K562 (cell line): ENCODE measurements around the gene FGF9. TPM values are rescaled to one million over a fixed set of nuclear protein-coding genes. Genes with fewer than 3 reads are reported as not detected.

Experiments
- ATAC-seq: fragments of 200-7000 bp; cut with Tn5 transposase; 3 replicates; pipeline ENCODE4 v1.9.1; 2020; ENCODE audit warnings: moderate library complexity
- BruUV-seq: library from RNA; stranded (reverse); fragments of 400-500 nt; replicated peaks from 2 replicates; lab custom pipeline; 2021; lab: Mats Ljungman, UMichigan
- CTCF ChIA-PET: fragments of 300-600 bp; formaldehyde crosslinking; extraction: SDS; loops from one replicate; lab custom pipeline; 2021; ENCODE audit warnings: low intra/inter-chr PET ratio; lab: Yijun Ruan, JAX
- POLR2A ChIA-PET: fragments of 300-600, 350-650 bp; sonication (Branson Sonifier 250); formaldehyde crosslinking; extraction: SDS; loops from one replicate; lab custom pipeline; 2021; ENCODE audit warnings: antibody characterized with exemption, inconsistent platforms; lab: Yijun Ruan, JAX
- DNase-seq, 4 experiments: peaks; one replicate each; pipeline versions ENCODE4 v3.0.0 to v3.0.0-alpha.2; 2011 to 2018; ENCODE audit warnings: low spot score in 3 of 4, mixed read lengths in 3 of 4; ENCODE audit errors: extremely low read depth in 1 of 4
- FAIRE-seq: peaks from 2 replicates; lab custom pipeline; 2011; peaks lifted over from hg19 to GRCh38; lab: Jason Lieb, UNC
- H2AFZ ChIP-seq: 2 replicates; pipeline ENCODE4 v1.6.0; 2011; ENCODE audit warnings: low read depth, low read length, control low read depth, inconsistent platforms
- H3K27ac ChIP-seq: fragments of 200-600 bp; 3 replicates; pipeline ENCODE4 v1.8.0; 2011; ENCODE audit warnings: low read depth, mild to moderate bottlenecking, control low read depth, inconsistent platforms, low read length, moderate library complexity, mixed read lengths; ENCODE audit errors: extremely low read depth
- H3K27me3 ChIP-seq, 2 experiments: fragments of 300-600 bp in 1 of 2; 2 replicates in 1 of 2; 3 replicates in 1 of 2; pipeline versions ENCODE4 v1.6.0 to v1.8.0; 2011; ENCODE audit warnings: inconsistent platforms in 2 of 2, low read length in 2 of 2, mild to moderate bottlenecking in 1 of 2, mixed read lengths in 1 of 2, moderate library complexity in 1 of 2; ENCODE audit not compliant: control insufficient read depth in 2 of 2, insufficient read depth in 2 of 2
- H3K36me3 ChIP-seq: fragments of 300-600 bp; 3 replicates; pipeline ENCODE4 v1.8.0; 2011; ENCODE audit warnings: mild to moderate bottlenecking, low read length, inconsistent platforms; ENCODE audit not compliant: control insufficient read depth, insufficient read depth
- H3K4me1 ChIP-seq, 2 experiments: fragments of 200-600 bp in 1 of 2; replicated peaks in 1 of 2; 2 replicates in 1 of 2; 3 replicates in 1 of 2; pipeline versions ENCODE4 v1.5.1 to v1.8.0; 2011; ENCODE audit warnings: inconsistent platforms in 2 of 2, low read length in 2 of 2, mild to moderate bottlenecking in 1 of 2, mixed read lengths in 1 of 2, moderate library complexity in 1 of 2; ENCODE audit not compliant: control insufficient read depth in 2 of 2, insufficient read depth in 2 of 2
- H3K4me2 ChIP-seq: 2 replicates; pipeline ENCODE4 v1.6.1; 2011; ENCODE audit warnings: low read length, control low read depth, inconsistent platforms, mixed read lengths; ENCODE audit not compliant: insufficient read depth
- H3K4me3 ChIP-seq: fragments of 200-600 bp; sonication (generic), shearing (Covaris generic); 2 replicates; pipeline ENCODE4 v1.5.1; 2016; ENCODE audit warnings: control low read depth, inconsistent platforms
- H3K79me2 ChIP-seq: fragments of 200-600 bp; 3 replicates; pipeline ENCODE4 v1.8.0; 2011; ENCODE audit warnings: low read length, inconsistent platforms; ENCODE audit not compliant: control insufficient read depth, insufficient read depth
- H3K9ac ChIP-seq, 2 experiments: 2 replicates each; pipeline versions ENCODE4 v1.6.0 to v1.6.1; 2011; ENCODE audit warnings: low read depth in 2 of 2, low read length in 2 of 2, control low read depth in 1 of 2, inconsistent platforms in 1 of 2, mild to moderate bottlenecking in 1 of 2, mixed read lengths in 1 of 2; ENCODE audit not compliant: insufficient read depth in 1 of 2
- H3K9me1 ChIP-seq: one replicate; pipeline ENCODE4 v1.6.0; 2011; ENCODE audit warnings: inconsistent platforms, mild to moderate bottlenecking, low read length, moderate library complexity; ENCODE audit not compliant: control insufficient read depth, insufficient read depth
- H3K9me3 ChIP-seq: replicated peaks from 2 replicates; pipeline ENCODE4 v1.5.1; 2011; ENCODE audit warnings: low read depth, low read length, inconsistent platforms; ENCODE audit not compliant: control insufficient read depth, insufficient read depth
- H4K20me1 ChIP-seq: replicated peaks from 2 replicates; pipeline ENCODE4 v1.6.1; 2011; ENCODE audit warnings: low read length, inconsistent platforms, mixed read lengths; ENCODE audit not compliant: control insufficient read depth, insufficient read depth
- CBX5 ChIP-seq: IDR thresholded peaks from 2 replicates; pipeline ENCODE4 v1.6.1; 2014; ENCODE audit warnings: low read depth, borderline replicate concordance
- HOXB6 ChIP-seq: fragments of 250-450 bp; sonication (Bioruptor Pico); IDR thresholded peaks from 2 replicates; pipeline ENCODE4 v1.5.1; 2022; ENCODE audit warnings: mild to moderate bottlenecking, borderline replicate concordance
- PHF8 ChIP-seq: fragments of 200-600 bp; sonication (generic); IDR thresholded peaks from 2 replicates; pipeline ENCODE4 v1.6.1; 2012; ENCODE audit warnings: mixed run types, mild to moderate bottlenecking, inconsistent platforms, low read length, moderate library complexity, borderline replicate concordance
- RBM25 ChIP-seq: fragments of 200-400 bp; formaldehyde crosslinking; IDR thresholded peaks from 2 replicates; pipeline ENCODE4 v1.6.1; 2018; ENCODE audit warnings: low read length, low read depth, moderate library complexity; ENCODE audit not compliant: severe bottlenecking
- ZKSCAN3 ChIP-seq: fragments of 250-450 bp; sonication (Bioruptor Pico); IDR thresholded peaks from 2 replicates; pipeline ENCODE4 v1.4.0; 2020
- ZNF311 ChIP-seq: fragments of 250-450 bp; sonication (Bioruptor Pico); IDR thresholded peaks from 2 replicates; pipeline ENCODE4 v1.4.0; 2020; ENCODE audit warnings: mild to moderate bottlenecking, moderate library complexity
- ZNF41 ChIP-seq: fragments of 250-450 bp; sonication (Bioruptor Pico); conservative IDR thresholded peaks from 2 replicates; pipeline ENCODE4 v1.4.0; 2020; ENCODE audit warnings: mild to moderate bottlenecking
- ZNF586 ChIP-seq: fragments of 450-650 bp; formaldehyde crosslinking; conservative IDR thresholded peaks from 2 replicates; pipeline ENCODE4 v1.4.0; 2020; ENCODE audit warnings: mild to moderate bottlenecking, moderate library complexity
- WGBS: fragments of 100-300 bp; shearing (Covaris generic); methylation state at CpG from one replicate; pipeline ENCODE4 v1.1.6; 2016; ENCODE audit warnings: low coverage, mixed read lengths; ENCODE audit not compliant: insufficient coverage; ENCODE audit errors: missing lambda C conversion rate; 5-methylcytosine and 5-hydroxymethylcytosine counted together
- in situ Hi-C: fragments of 300-500 bp; cut with MboI; formaldehyde crosslinking; loops from 4 replicates; pipeline ENCODE4 v1.15.0; 2018; ENCODE audit warnings: inconsistent platforms, mixed read lengths
- intact Hi-C: fragments of 100-400 bp; cut with micrococcal nuclease; formaldehyde crosslinking; loops from 2 replicates; pipeline ENCODE4 v1.14.2; 2022
- polyA plus RNA-seq, 8 experiments: library from polyadenylated mRNA; depleted of rRNA in 4 of 8; stranded (reverse) in 5 of 8; unstranded in 3 of 8; fragments of >200 nt; fragmentation: Nextera tagmentation in 2 of 8; fragmentation: Illumina TruSeq in 1 of 8; extraction: Ambion mirVana in 2 of 8; extraction: Trizol in 1 of 8; gene quantifications; 2 replicates each; pipeline versions ENCODE4 v1.2.1 to v1.2.3, GENCODE V29; 2011 to 2014; ENCODE audit warnings: inconsistent platforms in 1 of 8, missing spikeins in 1 of 8
- total RNA-seq, 7 experiments: library from RNA; depleted of rRNA in 6 of 7; stranded (reverse); fragments of >200 nt in 6 of 7; fragmentation: Illumina TruSeq in 2 of 7; extraction: Trizol in 2 of 7; gene quantifications; 2 replicates each; pipeline versions ENCODE4 v1.2.1 to v1.2.3, GENCODE V29; 2011 to 2021; ENCODE audit warnings: low replicate concordance in 1 of 7
- TF ChIP-seq, protein P1 (sequence below), 2 experiments: fragments of 450-650 bp in 1 of 2; IDR thresholded peaks; 2 replicates each; pipeline ENCODE4 v1.6.1; 2011 to 2017; ENCODE audit warnings: low read depth in 2 of 2, antibody characterized with exemption in 1 of 2, borderline replicate concordance in 1 of 2, low read length in 1 of 2, mild to moderate bottlenecking in 1 of 2, mixed read lengths in 1 of 2; ENCODE audit not compliant: control insufficient read depth in 1 of 2
- TF ChIP-seq, protein P2 (sequence below): fragments of 250-450 bp; sonication (Bioruptor Pico); IDR thresholded peaks from 2 replicates; pipeline ENCODE4 v1.4.0; 2020
- TF ChIP-seq, protein P3 (sequence below): sonication (generic); formaldehyde crosslinking; IDR thresholded peaks from 2 replicates; pipeline ENCODE4 v1.8.0; 2022; ENCODE audit warnings: mild to moderate bottlenecking, missing genetic modification reagents

The FGF9 gene
- total and polyA plus RNA-seq, 9 of the 15 experiments (the other 6 are each of a cell fraction or from before 2014, with no cell fraction given) = not detected

GRCh38 chr13:21639561-21639960 is 31.3 kb upstream of the FGF9 start:
- no peak overlapping the region for H3K27ac ChIP-seq
- intact Hi-C loops = loop anchor here (10.0 kb wide), 1 partner anchor 125 kb away; no protein-coding TSS in a partner anchor
- H3K4me2 ChIP-seq = no peak overlapping the region
- ATAC-seq (no peak), DNase-seq (no peak), FAIRE-seq (no peak)
- no peak overlapping the region for H3K4me3 ChIP-seq
- H3K27me3 ChIP-seq = peaks cover 1 to 12% of the 10 kb centered on the region in 2 experiments; a peak in 2 of 5 replicates
- no peaks in the 10 kb centered on the region for H3K9me3 ChIP-seq
- H3K79me2 ChIP-seq = no peaks in the 10 kb centered on the region
- H3K36me3 ChIP-seq = no peaks in the 10 kb centered on the region
- no TSS peak for BruUV-seq
- 13% methylated on average over 3 of the region's 5 CpGs for WGBS
- no peak overlapping the region for H3K9ac ChIP-seq
- peaks cover 0 to 7% of the 10 kb centered on the region in 2 experiments; a peak in 4 of 5 replicates for H3K4me1 ChIP-seq
- H2AFZ ChIP-seq = no peak overlapping the region
- H4K20me1 ChIP-seq = no peaks in the 10 kb centered on the region
- CTCF ChIA-PET = no interaction called here
- in situ Hi-C loops = loop anchor here (25.0 kb wide), 1 partner anchor 1148 kb away; no protein-coding TSS in a partner anchor
- H3K9me1 ChIP-seq = no peaks in the 10 kb centered on the region
- POLR2A ChIA-PET = no interaction called here
- no peak for TF ChIP-seq ZNF586 (CRISPR knock-in tag)
- TF ChIP-seq CBX5 = no peak
- TF ChIP-seq, protein P1, sequence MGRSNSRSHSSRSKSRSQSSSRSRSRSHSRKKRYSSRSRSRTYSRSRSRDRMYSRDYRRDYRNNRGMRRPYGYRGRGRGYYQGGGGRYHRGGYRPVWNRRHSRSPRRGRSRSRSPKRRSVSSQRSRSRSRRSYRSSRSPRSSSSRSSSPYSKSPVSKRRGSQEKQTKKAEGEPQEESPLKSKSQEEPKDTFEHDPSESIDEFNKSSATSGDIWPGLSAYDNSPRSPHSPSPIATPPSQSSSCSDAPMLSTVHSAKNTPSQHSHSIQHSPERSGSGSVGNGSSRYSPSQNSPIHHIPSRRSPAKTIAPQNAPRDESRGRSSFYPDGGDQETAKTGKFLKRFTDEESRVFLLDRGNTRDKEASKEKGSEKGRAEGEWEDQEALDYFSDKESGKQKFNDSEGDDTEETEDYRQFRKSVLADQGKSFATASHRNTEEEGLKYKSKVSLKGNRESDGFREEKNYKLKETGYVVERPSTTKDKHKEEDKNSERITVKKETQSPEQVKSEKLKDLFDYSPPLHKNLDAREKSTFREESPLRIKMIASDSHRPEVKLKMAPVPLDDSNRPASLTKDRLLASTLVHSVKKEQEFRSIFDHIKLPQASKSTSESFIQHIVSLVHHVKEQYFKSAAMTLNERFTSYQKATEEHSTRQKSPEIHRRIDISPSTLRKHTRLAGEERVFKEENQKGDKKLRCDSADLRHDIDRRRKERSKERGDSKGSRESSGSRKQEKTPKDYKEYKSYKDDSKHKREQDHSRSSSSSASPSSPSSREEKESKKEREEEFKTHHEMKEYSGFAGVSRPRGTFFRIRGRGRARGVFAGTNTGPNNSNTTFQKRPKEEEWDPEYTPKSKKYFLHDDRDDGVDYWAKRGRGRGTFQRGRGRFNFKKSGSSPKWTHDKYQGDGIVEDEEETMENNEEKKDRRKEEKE (IDR thresholded peaks at IDR 0.05; ENCODE audit: borderline replicate concordance in 1 of 2, control insufficient read depth in 1 of 2, low read depth in 2 of 2, low read length in 1 of 2) = no peak
- TF ChIP-seq, protein P2, sequence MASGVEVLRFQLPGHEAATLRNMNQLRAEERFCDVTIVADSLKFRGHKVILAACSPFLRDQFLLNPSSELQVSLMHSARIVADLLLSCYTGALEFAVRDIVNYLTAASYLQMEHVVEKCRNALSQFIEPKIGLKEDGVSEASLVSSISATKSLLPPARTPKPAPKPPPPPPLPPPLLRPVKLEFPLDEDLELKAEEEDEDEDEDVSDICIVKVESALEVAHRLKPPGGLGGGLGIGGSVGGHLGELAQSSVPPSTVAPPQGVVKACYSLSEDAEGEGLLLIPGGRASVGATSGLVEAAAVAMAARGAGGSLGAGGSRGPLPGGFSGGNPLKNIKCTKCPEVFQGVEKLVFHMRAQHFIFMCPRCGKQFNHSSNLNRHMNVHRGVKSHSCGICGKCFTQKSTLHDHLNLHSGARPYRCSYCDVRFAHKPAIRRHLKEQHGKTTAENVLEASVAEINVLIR (CRISPR knock-in tag) = no peak
- no peak for TF ChIP-seq HOXB6 (CRISPR knock-in tag)
- no peak for TF ChIP-seq RBM25
- TF ChIP-seq ZNF311 (CRISPR knock-in tag) = no peak
- TF ChIP-seq, protein P3, sequence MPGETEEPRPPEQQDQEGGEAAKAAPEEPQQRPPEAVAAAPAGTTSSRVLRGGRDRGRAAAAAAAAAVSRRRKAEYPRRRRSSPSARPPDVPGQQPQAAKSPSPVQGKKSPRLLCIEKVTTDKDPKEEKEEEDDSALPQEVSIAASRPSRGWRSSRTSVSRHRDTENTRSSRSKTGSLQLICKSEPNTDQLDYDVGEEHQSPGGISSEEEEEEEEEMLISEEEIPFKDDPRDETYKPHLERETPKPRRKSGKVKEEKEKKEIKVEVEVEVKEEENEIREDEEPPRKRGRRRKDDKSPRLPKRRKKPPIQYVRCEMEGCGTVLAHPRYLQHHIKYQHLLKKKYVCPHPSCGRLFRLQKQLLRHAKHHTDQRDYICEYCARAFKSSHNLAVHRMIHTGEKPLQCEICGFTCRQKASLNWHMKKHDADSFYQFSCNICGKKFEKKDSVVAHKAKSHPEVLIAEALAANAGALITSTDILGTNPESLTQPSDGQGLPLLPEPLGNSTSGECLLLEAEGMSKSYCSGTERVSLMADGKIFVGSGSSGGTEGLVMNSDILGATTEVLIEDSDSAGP (CRISPR knock-in tag) = no peak
- no peak for TF ChIP-seq ZNF41
- no peak for TF ChIP-seq ZKSCAN3 (CRISPR knock-in tag)
- no peak for TF ChIP-seq PHF8
